K562 treated with DMSO at 1 percent for 48 hours (cell line): ENCODE measurements around the gene ARID3B. TPM values are rescaled to one million over a fixed set of nuclear protein-coding genes. Genes with fewer than 3 reads are reported as not detected.

ENCODE experiments used
- total RNA-seq: library from RNA; unstranded; fragments of 300-600 nt; gene quantifications from 2 replicates; pipeline ENCODE4 v1.2.3, GENCODE V29; 2022; ENCODE audit warnings: low replicate concordance; ENCODE audit errors: extremely low read depth

The ARID3B gene, protein sequence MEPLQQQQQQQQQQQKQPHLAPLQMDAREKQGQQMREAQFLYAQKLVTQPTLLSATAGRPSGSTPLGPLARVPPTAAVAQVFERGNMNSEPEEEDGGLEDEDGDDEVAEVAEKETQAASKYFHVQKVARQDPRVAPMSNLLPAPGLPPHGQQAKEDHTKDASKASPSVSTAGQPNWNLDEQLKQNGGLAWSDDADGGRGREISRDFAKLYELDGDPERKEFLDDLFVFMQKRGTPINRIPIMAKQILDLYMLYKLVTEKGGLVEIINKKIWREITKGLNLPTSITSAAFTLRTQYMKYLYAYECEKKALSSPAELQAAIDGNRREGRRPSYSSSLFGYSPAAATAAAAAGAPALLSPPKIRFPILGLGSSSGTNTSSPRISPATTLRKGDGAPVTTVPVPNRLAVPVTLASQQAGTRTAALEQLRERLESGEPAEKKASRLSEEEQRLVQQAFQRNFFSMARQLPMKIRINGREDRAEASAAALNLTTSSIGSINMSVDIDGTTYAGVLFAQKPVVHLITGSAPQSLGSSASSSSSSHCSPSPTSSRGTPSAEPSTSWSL
- not detected in 2 replicates for total RNA-seq

DNA sequence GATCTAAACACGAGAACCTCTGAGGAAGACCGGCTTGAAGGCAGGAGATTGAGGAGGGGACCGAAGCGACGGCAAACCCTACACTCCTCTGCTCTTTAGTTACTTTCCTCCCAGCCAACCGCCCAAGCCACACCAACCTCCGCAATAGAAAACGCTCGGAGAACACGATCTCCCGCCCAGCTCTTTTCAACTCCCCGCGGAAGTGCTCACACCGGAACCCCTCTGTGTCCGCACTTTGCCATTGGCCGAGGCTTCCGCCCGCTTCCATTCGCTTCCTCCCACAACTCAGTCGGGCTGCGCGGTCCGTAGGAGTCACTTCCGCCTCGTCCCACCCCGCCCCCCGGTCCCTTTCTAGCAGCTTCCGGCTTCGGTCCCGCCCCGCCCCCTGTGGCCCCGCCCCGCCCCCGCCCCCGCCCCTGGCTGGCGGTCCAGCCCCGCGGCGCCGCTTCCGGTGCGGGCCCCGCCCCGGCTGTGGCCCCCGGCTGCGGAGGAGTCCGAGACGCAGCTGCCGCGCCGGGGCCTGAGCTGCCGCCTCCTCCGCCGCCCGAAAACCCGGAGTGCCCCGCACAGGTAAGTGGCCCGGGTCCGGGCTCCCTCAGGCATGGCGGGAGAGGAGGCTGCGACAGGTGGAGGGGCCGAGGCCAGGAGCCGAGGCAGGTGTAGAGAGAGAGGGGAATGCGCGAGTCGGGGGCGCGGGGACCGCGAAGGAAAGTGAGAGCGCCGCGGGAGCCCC is at the start of gene ARID3B:
ARID3B (plus strand) TSS at position 460 of the 733 bp plus-strand sequence. CDS start 2,717 bp downstream, outside the sequence.

GRCh38 chr15:74615508-74616365 is 74.7 kb downstream of the ARID3B start, which contains the start of gene CLK3:
TSS of gene CLK3 (plus strand) at chr15:74615836. CDS start at chr15:74619197, 3,361 bp downstream.

Other genes with a start within 250 kb of the ARID3B start
- not detected in 2 replicates for gene CYP11A1, start 173.6 kb upstream of the ARID3B start, total RNA-seq
- not detected in 2 replicates for gene SEMA7A, start 107.3 kb upstream of the ARID3B start, total RNA-seq
- not detected in 2 replicates for gene UBL7, start 80.1 kb upstream of the ARID3B start, total RNA-seq
- not detected in 2 replicates for gene CLK3, start 74.6 kb downstream of the ARID3B start, total RNA-seq
- not detected in 2 replicates for gene EDC3, start 154.8 kb downstream of the ARID3B start, total RNA-seq
- not detected in 2 replicates for gene CYP1A1, start 184.3 kb downstream of the ARID3B start, total RNA-seq
- gene CYP1A2, start 207.6 kb downstream of the ARID3B start, total RNA-seq: not detected in 2 replicates
- gene CSK, start 240.9 kb downstream of the ARID3B start, total RNA-seq: not detected in 2 replicates